ENCODE measurements around the gene P4HTM.

DNA sequence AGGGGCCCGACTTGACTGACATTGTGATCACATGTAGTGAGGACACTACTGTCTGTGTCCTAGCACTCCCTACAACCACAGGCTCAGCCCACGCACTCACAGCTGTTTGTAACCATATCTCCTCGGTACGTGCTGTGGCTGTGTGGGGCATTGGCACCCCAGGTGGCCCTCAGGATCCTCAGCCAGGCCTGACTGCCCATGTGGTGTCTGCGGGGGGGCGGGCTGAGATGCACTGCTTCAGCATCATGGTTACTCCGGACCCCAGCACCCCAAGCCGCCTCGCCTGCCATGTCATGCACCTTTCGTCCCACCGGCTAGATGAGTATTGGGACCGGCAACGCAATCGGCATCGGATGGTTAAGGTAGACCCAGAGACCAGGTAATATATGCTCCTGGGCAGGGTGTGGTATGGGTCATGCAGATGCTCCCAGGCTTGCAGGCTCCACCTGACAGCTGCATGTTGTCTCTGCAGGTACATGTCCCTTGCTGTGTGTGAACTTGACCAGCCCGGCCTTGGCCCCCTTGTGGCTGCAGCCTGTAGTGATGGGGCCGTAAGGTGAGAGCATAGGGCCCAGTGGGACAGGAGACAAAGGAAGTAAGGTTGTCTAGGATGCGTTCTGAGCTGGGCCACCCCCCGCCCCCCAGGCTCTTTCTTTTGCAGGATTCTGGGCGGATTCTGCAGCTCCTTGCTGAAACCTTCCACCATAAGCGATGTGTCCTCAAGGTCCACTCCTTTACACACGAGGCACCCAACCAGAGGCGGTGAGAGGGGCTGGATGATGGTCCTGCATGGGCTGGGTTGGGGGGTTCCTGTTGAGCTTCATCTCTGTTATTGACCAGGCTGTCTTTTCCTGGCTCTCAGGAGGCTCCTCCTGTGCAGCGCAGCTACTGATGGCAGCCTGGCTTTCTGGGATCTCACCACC, 24.0 kb downstream of the P4HTM start:
- TF ChIP-seq POLR2A (IDR thresholded peaks at IDR 0.05; ENCODE audit: low read depth, low read length) (no peak; the same call in 1 of the 2 replicates), RAD21 (IDR thresholded peaks at IDR 0.05; ENCODE audit: low read length) (peak; percentile 48)
- TF ChIP-seq, protein P1, sequence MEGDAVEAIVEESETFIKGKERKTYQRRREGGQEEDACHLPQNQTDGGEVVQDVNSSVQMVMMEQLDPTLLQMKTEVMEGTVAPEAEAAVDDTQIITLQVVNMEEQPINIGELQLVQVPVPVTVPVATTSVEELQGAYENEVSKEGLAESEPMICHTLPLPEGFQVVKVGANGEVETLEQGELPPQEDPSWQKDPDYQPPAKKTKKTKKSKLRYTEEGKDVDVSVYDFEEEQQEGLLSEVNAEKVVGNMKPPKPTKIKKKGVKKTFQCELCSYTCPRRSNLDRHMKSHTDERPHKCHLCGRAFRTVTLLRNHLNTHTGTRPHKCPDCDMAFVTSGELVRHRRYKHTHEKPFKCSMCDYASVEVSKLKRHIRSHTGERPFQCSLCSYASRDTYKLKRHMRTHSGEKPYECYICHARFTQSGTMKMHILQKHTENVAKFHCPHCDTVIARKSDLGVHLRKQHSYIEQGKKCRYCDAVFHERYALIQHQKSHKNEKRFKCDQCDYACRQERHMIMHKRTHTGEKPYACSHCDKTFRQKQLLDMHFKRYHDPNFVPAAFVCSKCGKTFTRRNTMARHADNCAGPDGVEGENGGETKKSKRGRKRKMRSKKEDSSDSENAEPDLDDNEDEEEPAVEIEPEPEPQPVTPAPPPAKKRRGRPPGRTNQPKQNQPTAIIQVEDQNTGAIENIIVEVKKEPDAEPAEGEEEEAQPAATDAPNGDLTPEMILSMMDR (conservative IDR thresholded peaks at IDR 0.05; ENCODE audit: low read depth, low read length), result peak; percentile 47
- TF ChIP-seq, protein P2, sequence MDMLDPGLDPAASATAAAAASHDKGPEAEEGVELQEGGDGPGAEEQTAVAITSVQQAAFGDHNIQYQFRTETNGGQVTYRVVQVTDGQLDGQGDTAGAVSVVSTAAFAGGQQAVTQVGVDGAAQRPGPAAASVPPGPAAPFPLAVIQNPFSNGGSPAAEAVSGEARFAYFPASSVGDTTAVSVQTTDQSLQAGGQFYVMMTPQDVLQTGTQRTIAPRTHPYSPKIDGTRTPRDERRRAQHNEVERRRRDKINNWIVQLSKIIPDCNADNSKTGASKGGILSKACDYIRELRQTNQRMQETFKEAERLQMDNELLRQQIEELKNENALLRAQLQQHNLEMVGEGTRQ (IDR thresholded peaks at IDR 0.05; ENCODE audit: low read depth, low read length), result no peak

All from IMR-90 (cell line).